ENCODE data around the gene ZNF79.
A peak's percentile ranks its signal among the peaks of the same experiment; 100 is the strongest.

The ZNF79 gene

GRCh38 chr9:127423934-127424675 lies at the start of gene ZNF79:
TSS of gene ZNF79 (plus strand) at chr9:127424382. CDS start at chr9:127424788, 406 bp downstream.
- DNase-seq, result peak; percentile 86

- no peak for DNase-seq
These were observed 43.7 kb upstream of the ZNF79 start for GRCh38 chr9:127380479-127380878.

- no peak for DNase-seq
These were observed 41.6 kb upstream of the ZNF79 start for GRCh38 chr9:127382541-127382940.

GRCh38 chr9:127384016-127384730 lies 40.0 kb upstream of the ZNF79 start:
- DNase-seq, result no peak

- no peak for DNase-seq
These were observed 39.3 kb upstream of the ZNF79 start for GRCh38 chr9:127384901-127385300.

GRCh38 chr9:127386249-127386648 lies 37.9 kb upstream of the ZNF79 start:
- DNase-seq, result no peak

- DNase-seq, result no peak
These were observed 37.2 kb upstream of the ZNF79 start for GRCh38 chr9:127386981-127387380.

GRCh38 chr9:127388037-127388855 lies 35.9 kb upstream of the ZNF79 start:
- peak; percentile 80 for DNase-seq

GRCh38 chr9:127388856-127389238 lies 35.3 kb upstream of the ZNF79 start:
- no peak for DNase-seq

GRCh38 chr9:127389381-127390247 lies 34.6 kb upstream of the ZNF79 start:
- DNase-seq, result no peak

GRCh38 chr9:127390248-127390545 lies 34.0 kb upstream of the ZNF79 start:
- no peak for DNase-seq

- no peak for DNase-seq
These were observed 33.6 kb upstream of the ZNF79 start for GRCh38 chr9:127390563-127390962.

- no peak for DNase-seq
These were observed 32.0 kb upstream of the ZNF79 start for GRCh38 chr9:127392166-127392565.

GRCh38 chr9:127392976-127393375 lies 31.2 kb upstream of the ZNF79 start:
- DNase-seq, result no peak

- no peak for DNase-seq
These were observed 30.5 kb upstream of the ZNF79 start for GRCh38 chr9:127393645-127394044.

GRCh38 chr9:127395497-127396252 lies 28.5 kb upstream of the ZNF79 start:
- DNase-seq, result no peak

GRCh38 chr9:127396253-127396807 lies 27.9 kb upstream of the ZNF79 start:
- no peak for DNase-seq

- DNase-seq, result peak; percentile 97
These were observed 27.2 kb upstream of the ZNF79 start, which contains the start of gene SLC2A8 for GRCh38 chr9:127396808-127397645. TSS of gene SLC2A8 (plus strand) at chr9:127397169. CDS start at chr9:127397231, 62 bp downstream.

- DNase-seq, result peak; percentile 27
These were observed 26.4 kb upstream of the ZNF79 start for GRCh38 chr9:127397646-127398274.

- no peak for DNase-seq
These were observed 25.9 kb upstream of the ZNF79 start for GRCh38 chr9:127398275-127398647.

Measured in T1000 (cell line).